ENCODE data around the gene CD84.
"Not testable (repeated sequence)": the region's sequence is repeated elsewhere in the genome, so short reads cannot be mapped to it uniquely, and the experiment has no call there.

The CD84 gene

DNA sequence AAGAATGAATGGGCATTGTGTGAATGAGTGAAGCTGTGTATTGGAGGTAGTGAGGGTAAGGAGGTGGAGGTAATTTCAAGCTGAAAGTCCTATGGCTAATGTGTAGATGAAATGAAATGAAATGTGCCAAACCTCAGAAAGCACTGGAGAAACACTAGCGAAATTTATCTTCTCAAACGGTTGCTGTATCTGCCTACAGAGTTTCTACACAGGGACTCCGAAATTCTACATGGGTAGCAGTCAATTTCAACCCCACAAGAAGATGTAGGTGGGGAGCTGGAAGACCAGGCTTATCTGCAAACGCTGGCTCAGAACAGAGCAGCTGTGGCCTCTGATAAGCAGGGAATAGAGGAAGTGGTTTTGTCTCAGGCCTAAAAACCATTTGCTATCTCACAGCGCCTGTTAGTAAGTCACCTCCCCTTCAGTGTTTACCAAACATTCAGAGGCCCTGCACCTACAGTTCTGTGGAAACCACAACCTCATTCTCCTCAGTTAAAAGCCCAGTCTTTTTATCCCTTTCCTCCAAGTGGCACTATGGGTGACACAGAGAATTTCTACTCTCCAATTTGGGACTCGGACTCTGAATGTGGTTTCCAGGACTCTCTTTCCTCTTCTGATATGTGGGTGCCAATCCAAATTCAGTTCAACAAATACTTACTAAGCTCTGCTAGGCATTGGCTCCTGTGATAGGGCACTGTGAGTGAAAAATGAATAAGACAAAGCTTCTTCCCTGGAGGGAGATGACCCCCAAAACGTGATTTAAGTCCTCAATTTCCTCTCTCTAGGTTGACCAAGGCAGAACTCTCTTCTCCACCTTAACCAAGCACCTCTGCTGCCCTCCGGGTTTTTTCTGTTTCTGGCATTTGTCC, 39.1 kb downstream of the CD84 start:
- no peak for DNase-seq

GRCh38 chr1:160539684-160539989, 39.7 kb downstream of the CD84 start:
- DNase-seq, result no peak

DNA sequence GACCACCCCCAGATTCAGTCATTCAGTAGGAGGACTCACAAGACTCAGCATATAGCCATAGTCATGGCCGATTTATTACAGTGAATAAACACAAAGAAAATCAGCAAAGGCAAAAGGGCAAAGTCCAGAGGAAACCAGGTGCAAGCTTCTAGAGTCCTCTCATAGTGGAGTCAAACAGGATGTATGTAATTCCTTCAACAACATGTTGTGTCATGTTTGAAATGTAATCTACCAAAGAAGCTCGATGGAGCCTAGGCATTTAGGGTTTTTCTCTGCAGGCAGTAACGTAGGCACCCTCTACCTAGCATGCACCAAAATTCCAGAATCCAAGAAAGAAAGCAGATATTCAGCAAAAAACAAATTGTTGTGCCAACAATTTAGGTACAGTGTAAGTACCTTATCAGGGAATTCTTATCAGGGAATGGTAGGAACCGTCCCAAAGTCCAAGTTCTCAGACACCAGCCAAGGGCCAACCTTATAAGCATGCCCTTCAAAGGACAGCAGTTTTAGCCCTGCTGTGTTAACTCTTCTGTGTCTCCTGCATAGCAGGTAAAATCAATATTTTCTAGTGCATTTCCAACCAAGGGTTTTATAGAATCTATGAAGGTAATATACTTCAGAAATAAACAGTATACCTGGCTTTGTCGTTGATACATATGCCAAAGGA, 40.2 kb downstream of the CD84 start:
- DNase-seq, result no peak

GRCh38 chr1:160537714-160538665, 41.3 kb downstream of the CD84 start:
- DNase-seq, result no peak

DNA sequence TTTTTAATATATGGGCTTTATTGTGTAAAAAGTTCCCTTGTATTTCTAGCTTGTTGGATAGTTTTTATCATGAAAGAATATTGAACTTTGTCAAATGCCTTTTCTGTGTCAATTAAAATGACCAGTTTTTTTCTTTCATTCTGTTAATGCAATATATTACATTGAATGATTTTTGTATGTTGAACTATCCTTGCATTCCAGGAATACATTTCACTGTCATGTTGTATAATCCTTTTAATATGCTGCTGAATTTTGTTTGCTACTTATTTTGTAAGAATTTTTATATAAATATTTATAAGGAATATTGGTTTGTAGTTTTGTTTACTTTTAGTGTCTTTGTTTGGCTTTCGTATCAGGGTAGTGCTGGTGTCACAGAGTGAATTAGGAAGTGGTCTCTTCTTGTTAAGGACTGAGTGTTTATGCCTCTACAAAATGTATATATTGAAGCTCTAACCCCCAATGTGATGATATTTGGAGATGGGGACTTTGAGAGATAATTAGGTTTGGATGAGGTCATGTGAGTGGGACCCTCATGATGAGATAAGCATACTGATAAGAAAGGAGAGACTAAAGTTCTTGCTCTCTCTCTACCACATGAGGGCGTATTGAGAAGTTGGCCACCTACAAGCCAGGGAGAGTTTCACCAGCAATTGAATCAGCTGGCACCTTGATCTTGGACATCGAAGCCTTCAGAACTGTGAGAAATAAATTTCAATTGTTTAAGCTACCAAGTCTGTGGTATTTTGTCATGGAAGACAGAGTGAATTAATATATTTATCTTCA, 44.3 kb downstream of the CD84 start:
- no peak for DNase-seq

GRCh38 chr1:160532557-160532813, 46.8 kb downstream of the CD84 start:
- DNase-seq, result not testable (repeated sequence)

DNA sequence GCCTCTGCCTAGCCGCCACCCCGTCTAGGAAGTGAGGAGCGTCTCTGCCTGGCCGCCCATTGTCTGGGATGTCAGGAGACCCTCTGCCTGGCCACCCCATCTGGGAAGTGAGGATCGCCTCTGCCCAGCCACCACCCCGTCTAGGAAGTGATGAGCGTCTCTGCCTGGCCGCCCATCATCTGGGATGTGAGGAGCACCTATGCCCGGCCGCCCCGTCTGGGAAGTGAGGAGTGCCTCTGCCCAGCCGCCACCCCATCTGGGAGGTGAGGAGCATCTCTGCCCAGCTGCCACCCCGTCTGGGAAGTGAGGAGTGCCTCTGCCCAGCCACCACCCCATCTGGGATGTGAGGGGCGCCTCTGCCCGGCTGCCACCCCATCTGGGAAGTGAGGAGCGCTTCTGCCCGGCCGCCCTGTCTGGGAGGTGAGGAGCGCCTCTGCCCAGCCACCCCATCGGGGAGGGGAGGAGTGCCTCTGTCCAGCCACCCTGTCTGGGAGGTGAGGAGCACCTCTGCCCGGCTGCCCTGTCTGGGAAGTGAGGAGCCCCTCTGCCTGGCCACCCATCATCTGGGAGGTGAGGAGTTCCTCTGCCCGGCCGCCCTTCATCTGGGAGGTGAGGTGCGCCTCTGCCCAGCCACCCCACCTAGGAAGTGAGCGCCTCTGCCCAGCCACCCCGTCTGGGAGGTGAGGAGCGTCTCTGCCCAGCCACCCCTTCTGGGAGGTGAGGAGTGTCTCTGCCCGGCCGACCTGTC, 47.3 kb downstream of the CD84 start:
- not testable (repeated sequence) for DNase-seq

DNA sequence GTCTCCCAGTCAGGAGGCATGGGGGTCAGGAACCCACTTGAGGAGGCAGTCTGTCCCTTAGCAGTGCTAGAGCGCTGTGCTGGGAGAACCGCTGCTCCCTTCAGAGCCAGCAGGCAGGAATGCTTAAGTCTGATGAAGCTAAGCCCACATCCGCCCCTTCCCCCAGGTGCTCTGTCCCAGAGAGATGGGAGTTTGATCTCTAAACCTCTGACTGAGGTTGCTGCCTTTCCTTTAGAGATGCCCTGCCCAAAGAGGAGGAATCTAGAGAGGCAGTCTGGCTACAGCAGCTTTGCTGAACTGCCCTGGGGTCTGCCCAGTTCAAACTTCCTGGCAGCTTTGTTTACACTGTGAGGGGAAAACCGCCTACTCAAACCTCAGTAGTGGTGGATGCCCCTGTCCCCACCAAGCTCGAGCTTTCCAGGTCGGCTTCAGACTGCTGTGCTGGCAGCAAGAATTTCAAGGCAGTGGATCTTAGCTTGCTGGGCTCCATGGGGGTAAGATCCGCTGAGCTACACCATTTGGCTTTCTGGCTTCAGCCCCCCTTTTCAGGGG, 49.8 kb downstream of the CD84 start:
- not testable (repeated sequence) for DNase-seq

DNA sequence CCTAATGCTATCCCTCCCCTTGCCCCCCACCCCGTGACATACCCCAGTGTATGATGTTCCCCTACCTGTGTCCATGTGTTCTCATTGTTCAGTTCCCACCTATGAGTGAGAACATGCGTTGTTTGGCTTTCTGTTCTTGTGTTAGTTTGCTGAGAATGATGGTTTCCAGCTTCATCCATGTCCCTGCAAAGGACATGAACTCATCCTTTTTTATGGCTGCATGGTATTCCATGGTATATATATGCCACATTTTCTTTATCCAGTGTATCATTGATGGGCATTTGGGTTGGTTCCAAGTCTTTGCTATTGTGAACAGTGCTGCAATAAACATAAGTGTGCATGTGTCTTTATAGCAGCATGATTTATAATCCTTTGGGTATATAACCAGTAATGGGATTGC, 55.5 kb downstream of the CD84 start:
- not testable (repeated sequence) for DNase-seq

DNA sequence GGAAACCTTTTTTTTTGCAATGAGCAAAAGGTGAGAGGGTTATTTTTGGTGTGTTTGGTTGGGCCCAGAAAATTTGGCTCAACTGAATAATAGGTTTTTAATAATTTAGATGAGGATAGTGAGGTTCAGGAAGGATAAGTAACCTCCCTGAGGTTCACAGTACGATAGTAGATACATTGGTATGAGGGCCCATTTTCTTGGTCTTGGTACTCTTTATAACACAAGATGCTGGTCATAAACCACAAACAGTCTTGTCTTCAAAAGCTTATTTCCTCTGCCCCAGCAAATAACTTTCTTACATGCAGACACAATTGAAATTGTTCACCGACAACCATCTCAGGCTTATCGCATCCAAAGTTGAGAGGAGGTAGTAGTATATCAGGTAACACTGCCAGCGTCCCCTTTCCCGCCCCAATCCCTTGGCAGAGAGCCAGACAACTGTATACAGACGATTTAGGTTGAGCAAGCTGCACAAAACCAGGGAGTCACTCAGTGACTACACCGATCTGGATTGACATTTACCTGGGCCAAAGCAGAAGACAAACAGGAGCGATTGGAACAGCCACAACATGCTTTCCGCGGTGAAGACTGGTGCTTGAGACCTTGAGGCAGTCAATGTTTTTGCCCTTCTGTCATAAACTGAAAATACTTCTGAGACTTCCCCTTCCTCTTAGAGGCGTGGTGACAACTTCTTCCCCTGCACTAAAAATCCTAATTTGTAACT, 56.5 kb downstream of the CD84 start, which contains the start of gene SLAMF6:
SLAMF6 (minus strand) TSS at position 634 of the 724 bp plus-strand sequence; CDS start at position 571, 63 bp downstream.
- DNase-seq, result no peak

DNA sequence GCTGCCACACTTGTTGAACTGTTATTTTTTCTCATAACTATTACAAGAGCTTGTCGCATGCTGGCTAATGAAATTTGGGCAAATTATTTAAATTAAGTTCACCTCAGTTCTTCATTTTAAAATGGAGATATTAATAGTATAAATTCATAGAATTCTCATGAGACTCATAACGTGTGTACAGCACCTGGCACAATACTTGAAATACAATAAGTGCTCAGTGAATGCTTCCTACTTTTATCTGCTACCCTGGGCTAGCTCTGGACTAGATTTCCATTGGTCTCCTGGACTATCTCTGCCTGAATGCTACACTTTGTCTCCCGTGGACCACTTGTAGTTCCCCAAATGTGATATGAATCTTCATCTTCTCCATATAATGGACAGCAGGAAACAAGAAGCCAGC, 57.2 kb downstream of the CD84 start:
- DNase-seq, result no peak

DNA sequence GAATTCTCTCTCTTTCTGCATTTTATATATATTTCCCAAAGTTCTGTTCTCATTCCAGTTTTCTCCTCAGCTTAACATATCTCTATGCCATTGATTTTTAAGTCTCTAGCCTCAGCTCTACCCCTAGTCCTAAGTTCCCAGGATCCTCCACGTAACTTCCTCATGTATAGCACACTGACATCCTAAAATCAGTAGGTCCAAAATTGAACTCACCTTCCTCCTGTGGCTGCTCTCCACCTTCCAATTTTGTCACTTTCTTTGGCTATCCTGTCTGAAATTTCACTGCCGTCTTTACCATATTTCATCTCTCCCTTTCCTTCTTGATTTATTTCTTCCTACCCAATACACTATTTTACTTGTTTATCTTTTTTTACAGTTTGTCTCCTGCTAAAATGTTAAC, 57.7 kb downstream of the CD84 start:
- DNase-seq, result no peak

DNA sequence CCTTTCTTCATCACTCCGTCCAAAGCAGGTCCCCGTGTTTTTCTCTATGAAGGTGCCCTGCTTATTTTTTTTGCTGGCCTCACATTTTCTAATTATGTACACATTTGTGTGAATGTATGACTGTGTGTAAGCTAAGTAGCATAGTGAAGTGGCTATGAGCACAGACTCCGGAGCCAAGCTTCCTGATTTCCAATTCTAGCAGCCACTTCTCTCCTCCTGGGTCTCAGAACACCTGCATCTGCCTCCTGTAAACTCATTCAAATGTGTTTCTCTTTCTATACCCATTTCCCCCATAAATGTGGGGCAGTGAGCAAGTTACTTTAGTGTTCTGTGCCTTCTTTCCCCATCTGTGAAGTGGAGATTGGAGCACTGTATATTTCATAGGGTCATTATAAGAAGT, 58.3 kb downstream of the CD84 start:
- DNase-seq, result no peak

- no peak for DNase-seq
These were observed 58.7 kb downstream of the CD84 start for GRCh38 chr1:160520582-160520981.

- DNase-seq, result no peak
These were observed 59.5 kb downstream of the CD84 start for GRCh38 chr1:160519642-160520435.

DNA sequence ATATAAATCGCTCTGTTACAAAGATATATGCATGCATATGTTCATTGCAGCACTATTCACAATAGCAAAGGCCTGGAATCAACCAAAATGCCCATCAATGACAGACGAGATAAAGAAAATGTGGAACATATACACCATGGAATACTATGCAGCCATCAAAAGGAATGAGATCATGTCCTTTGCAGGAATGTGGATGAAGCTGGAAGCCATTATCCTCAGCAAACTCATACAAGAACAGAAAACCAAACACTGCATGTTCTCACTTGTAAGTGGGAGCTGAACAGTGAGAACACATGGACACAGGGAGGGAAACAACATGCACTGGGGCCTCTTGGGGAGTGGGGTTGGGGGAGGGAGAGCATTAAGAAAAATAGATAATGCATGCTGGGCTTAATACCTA, 61.8 kb downstream of the CD84 start:
- not testable (repeated sequence) for DNase-seq

DNA sequence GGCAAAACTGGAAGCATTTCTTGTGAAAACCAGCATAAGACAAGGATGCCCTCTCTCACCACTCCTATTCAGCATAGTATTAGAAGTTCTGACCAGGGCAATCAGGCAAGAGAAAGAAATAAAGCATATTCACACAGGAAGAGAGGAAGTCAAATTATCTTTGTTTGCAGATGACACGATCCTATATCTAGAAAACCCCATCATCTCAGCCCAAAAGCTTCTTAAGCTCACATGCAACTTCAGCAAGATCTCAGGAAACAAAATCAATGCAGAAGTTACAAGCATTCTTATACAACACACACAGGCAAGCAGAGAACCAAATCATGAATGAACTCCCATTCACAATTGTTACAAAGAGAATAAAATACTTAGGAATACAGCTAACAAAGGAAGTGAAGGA, 63.4 kb downstream of the CD84 start:
- not testable (repeated sequence) for DNase-seq

GRCh38 chr1:160504651-160505050, 74.6 kb downstream of the CD84 start:
- DNase-seq, result no peak

DNA sequence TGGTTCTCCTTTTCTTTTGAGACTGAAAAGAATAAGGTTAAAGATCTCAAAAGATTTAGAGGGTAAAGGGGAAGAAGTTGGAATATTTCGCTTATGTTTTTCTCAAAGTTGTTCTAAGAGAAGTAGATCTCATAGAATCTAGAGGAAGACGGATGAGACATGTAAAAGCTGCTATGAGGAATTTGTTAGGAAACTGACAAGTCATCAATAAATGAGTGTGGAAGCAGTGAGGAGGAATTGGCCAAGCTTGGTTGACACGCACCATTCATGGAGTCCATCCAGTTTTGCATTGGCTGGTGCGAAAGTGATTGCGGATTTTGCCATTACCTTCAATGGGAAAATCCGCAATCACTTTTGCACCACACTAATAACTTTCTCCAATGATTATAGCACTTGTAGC, 76.2 kb downstream of the CD84 start:
- no peak for DNase-seq
